A549 (cell line): ENCODE data around the gene OR51E1. TPM values are rescaled to one million over a fixed set of nuclear protein-coding genes. Genes with fewer than 3 reads are reported as not detected.

Source experiments
- ATAC-seq, 2 experiments: fragments of 200-7000 bp in 1 of 2; fragments of >200 bp in 1 of 2; cut with Nextera tagmentation in 1 of 2; cut with Tn5 transposase in 1 of 2; 3 replicates each; pipeline versions ENCODE4 v1.8.0 to v1.9.1; 2018 to 2020; ENCODE audit warnings: mild to moderate bottlenecking in 1 of 2, moderate library complexity in 1 of 2
- CTCF ChIA-PET: fragments of 300-600 bp; sonication (Branson Sonifier 250); formaldehyde crosslinking; extraction: SDS; loops from one replicate; lab custom pipeline; 2021; ENCODE audit warnings: antibody characterized with exemption, inconsistent platforms; lab: Yijun Ruan, JAX
- POLR2A ChIA-PET: fragments of 350-600 bp; formaldehyde crosslinking; extraction: SDS; loops from one replicate; lab custom pipeline; 2021; ENCODE audit warnings: antibody characterized with exemption, inconsistent platforms; lab: Yijun Ruan, JAX
- DNase-seq, 2 experiments: peaks; one replicate each; pipeline versions ENCODE4 v3.0.0 to v3.0.0-alpha.2; 2011 to 2016; ENCODE audit warnings: low read depth in 1 of 2, low spot score in 1 of 2
- FAIRE-seq: peaks from 2 replicates; lab custom pipeline; 2011; peaks lifted over from hg19 to GRCh38; lab: Jason Lieb, UNC
- H3K27ac ChIP-seq, 2 experiments: fragments of >200 bp; sonication (Bioruptor Twin); formaldehyde crosslinking; 3 replicates each; pipeline ENCODE4 v1.5.1; 2016 to 2017
- H3K4me1 ChIP-seq: fragments of >200 bp; sonication (Bioruptor Twin); formaldehyde crosslinking; 3 replicates; pipeline ENCODE4 v1.6.1; 2016
- H3K4me2 ChIP-seq: fragments of >200 bp; sonication (Bioruptor Twin); formaldehyde crosslinking; 3 replicates; pipeline ENCODE4 v1.6.1; 2016
- H3K4me3 ChIP-seq: fragments of >200 bp; sonication (Bioruptor Twin); formaldehyde crosslinking; 3 replicates; pipeline ENCODE4 v1.5.1; 2016
- H3K9me3 ChIP-seq: fragments of >200 bp; sonication (Bioruptor Twin); formaldehyde crosslinking; 3 replicates; pipeline ENCODE4 v1.6.1; 2016
- CEBPB ChIP-seq, 2 experiments: fragments of >200 bp in 1 of 2; sonication (Bioruptor Twin) in 1 of 2; formaldehyde crosslinking in 1 of 2; IDR thresholded peaks; 2 replicates each; pipeline ENCODE4 v1.6.1; 2012 to 2016
- CHD2 ChIP-seq: fragments of 150-350 bp; IDR thresholded peaks from 2 replicates; pipeline ENCODE4 v1.6.1; 2014; ENCODE audit warnings: low read length; ENCODE audit not compliant: partially characterized antibody
- CHD4 ChIP-seq: fragments of 200-600 bp; sonication (generic); IDR thresholded peaks from 2 replicates; pipeline ENCODE4 v1.6.1; 2016; ENCODE audit warnings: antibody characterized with exemption, mild to moderate bottlenecking, borderline replicate concordance
- EHMT2 ChIP-seq: fragments of 200-600 bp; sonication (generic); IDR thresholded peaks from 2 replicates; pipeline ENCODE4 v1.6.1; 2016; ENCODE audit warnings: antibody characterized with exemption, low read depth, mild to moderate bottlenecking, moderate library complexity
- FOSL2 ChIP-seq, 2 experiments: fragments of 450-650 bp in 1 of 2; fragments of >200 bp in 1 of 2; sonication (Bioruptor Twin) in 1 of 2; formaldehyde crosslinking; IDR thresholded peaks; 2 replicates each; pipeline versions ENCODE4 v1.5.0 to v1.6.1; 2016 to 2020; ENCODE audit warnings: mild to moderate bottlenecking in 1 of 2, moderate library complexity in 1 of 2
- HOXB13 ChIP-seq: fragments of 250-450 bp; sonication (Bioruptor Pico); IDR thresholded peaks from 2 replicates; pipeline ENCODE4 v1.5.0; 2020; ENCODE audit warnings: low read depth, mild to moderate bottlenecking, moderate library complexity
- RCOR1 ChIP-seq: fragments of 150-350 bp; IDR thresholded peaks from 2 replicates; pipeline ENCODE4 v1.6.1; 2014; ENCODE audit warnings: antibody characterized with exemption, low read length, low read depth
- SREBF2 ChIP-seq: fragments of 450-650 bp; IDR thresholded peaks from 2 replicates; pipeline ENCODE4 v1.6.1; 2014; ENCODE audit warnings: mild to moderate bottlenecking, moderate library complexity
- TP53 ChIP-seq: fragments of 250-450 bp; sonication (Bioruptor Pico); IDR thresholded peaks from 2 replicates; pipeline ENCODE4 v1.5.0; 2021; ENCODE audit warnings: mild to moderate bottlenecking, moderate library complexity
- ZC3H11A ChIP-seq: fragments of 450-650 bp; IDR thresholded peaks from 2 replicates; pipeline ENCODE4 v1.6.1; 2014; ENCODE audit warnings: antibody characterized with exemption, mild to moderate bottlenecking
- ZFP36 ChIP-seq: fragments of 450-650 bp; IDR thresholded peaks from 2 replicates; pipeline ENCODE4 v1.6.1; 2014; ENCODE audit warnings: borderline replicate concordance; ENCODE audit not compliant: partially characterized antibody
- ZNF302 ChIP-seq: fragments of 250-450 bp; sonication (Bioruptor Pico); IDR thresholded peaks from 2 replicates; pipeline ENCODE4 v1.9.0; 2021; ENCODE audit warnings: inconsistent platforms, mild to moderate bottlenecking, moderate library complexity
- WGBS: methylation state at CpG from one replicate; pipeline ENCODE4 v1.1.6; 2017; ENCODE audit errors: missing lambda C conversion rate; 5-methylcytosine and 5-hydroxymethylcytosine counted together
- polyA plus RNA-seq, 4 experiments: library from polyadenylated mRNA; depleted of rRNA in 3 of 4; stranded (reverse); fragments of >200 nt; fragmentation: RNase III in 1 of 4; extraction: RNeasy Plus Mini Kit Qiagen cat#74134 plus additional on column Dnase treatment in 1 of 4; gene quantifications; 2 replicates in 3 of 4; 3 replicates in 1 of 4; pipeline ENCODE4 v1.2.3, GENCODE V29; 2011 to 2017
- TF ChIP-seq, protein P1 (sequence below): fragments of 200-600 bp; sonication (generic); IDR thresholded peaks from 2 replicates; pipeline ENCODE4 v1.6.1; 2016; ENCODE audit warnings: antibody characterized with exemption, mild to moderate bottlenecking, moderate library complexity
- TF ChIP-seq, protein P2 (sequence below): fragments of 150-350 bp; IDR thresholded peaks from 2 replicates; pipeline ENCODE4 v1.6.1; 2014; ENCODE audit warnings: low read depth, mild to moderate bottlenecking, low read length
- TF ChIP-seq, protein P3 (sequence below): fragments of 250-450 bp; sonication (Bioruptor Pico); IDR thresholded peaks from 2 replicates; pipeline ENCODE4 v1.5.0; 2020; ENCODE audit warnings: low read depth, mild to moderate bottlenecking, moderate library complexity
- TF ChIP-seq, protein P4 (sequence below): fragments of 450-650 bp; IDR thresholded peaks from 2 replicates; pipeline ENCODE4 v1.6.1; 2014; ENCODE audit warnings: antibody characterized with exemption
- TF ChIP-seq, protein P5 (sequence below): IDR thresholded peaks from 2 replicates; pipeline ENCODE4 v1.6.1; 2012

OR51E1 gene
- polyA plus RNA-seq, 2 of the 4 experiments (the other 2 are of a cell fraction) = not detected

DNA sequence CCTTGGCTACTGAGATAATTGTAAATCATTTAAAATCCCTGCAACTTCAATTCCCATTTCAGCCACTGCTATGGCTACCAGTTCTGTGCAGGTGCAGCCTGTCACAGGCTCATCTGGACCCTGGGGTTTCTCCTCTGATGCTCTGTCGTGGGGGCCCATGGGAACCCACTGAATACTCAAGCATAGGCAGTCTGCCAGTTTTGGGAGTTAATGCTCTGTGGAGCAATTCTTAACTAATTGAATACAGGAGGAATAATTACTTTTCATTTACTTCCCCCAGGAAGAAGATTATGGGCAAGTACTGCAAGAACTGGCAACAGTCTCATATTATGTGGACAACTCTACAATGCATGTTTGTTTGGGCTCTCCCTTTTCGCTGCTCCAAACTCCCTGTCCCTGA is 28.0 kb downstream of the OR51E1 start:
- ChIA-PET POLR2A (no interaction called here), CTCF (no interaction called here)
- ATAC-seq (no peak), FAIRE-seq (no peak), DNase-seq (no peak)
- Histone ChIP-seq H3K4me1 (no peaks in the 10 kb centered on the region; the same call in 2 of the 3 replicates), H3K4me3 (no peak overlapping the region), H3K4me2 (no peak overlapping the region), H3K9me3 (no peaks in the 10 kb centered on the region), H3K27ac (no peak overlapping the region)
- TF ChIP-seq RCOR1 (no peak), CEBPB (IDR thresholded peaks at IDR 0.05) (no peak), FOSL2 (IDR thresholded peaks at IDR 0.05) (no peak), FOSL2 (CRISPR knock-in tag; IDR thresholded peaks at IDR 0.05) (no peak), HOXB13 (no peak), CHD2 (no peak), EHMT2 (no peak), ZFP36 (no peak), ZNF302 (no peak), CHD4 (no peak), ZC3H11A (no peak), TP53 (no peak)
- TF ChIP-seq, protein P1, sequence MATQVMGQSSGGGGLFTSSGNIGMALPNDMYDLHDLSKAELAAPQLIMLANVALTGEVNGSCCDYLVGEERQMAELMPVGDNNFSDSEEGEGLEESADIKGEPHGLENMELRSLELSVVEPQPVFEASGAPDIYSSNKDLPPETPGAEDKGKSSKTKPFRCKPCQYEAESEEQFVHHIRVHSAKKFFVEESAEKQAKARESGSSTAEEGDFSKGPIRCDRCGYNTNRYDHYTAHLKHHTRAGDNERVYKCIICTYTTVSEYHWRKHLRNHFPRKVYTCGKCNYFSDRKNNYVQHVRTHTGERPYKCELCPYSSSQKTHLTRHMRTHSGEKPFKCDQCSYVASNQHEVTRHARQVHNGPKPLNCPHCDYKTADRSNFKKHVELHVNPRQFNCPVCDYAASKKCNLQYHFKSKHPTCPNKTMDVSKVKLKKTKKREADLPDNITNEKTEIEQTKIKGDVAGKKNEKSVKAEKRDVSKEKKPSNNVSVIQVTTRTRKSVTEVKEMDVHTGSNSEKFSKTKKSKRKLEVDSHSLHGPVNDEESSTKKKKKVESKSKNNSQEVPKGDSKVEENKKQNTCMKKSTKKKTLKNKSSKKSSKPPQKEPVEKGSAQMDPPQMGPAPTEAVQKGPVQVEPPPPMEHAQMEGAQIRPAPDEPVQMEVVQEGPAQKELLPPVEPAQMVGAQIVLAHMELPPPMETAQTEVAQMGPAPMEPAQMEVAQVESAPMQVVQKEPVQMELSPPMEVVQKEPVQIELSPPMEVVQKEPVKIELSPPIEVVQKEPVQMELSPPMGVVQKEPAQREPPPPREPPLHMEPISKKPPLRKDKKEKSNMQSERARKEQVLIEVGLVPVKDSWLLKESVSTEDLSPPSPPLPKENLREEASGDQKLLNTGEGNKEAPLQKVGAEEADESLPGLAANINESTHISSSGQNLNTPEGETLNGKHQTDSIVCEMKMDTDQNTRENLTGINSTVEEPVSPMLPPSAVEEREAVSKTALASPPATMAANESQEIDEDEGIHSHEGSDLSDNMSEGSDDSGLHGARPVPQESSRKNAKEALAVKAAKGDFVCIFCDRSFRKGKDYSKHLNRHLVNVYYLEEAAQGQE = no peak
- TF ChIP-seq, protein P2, sequence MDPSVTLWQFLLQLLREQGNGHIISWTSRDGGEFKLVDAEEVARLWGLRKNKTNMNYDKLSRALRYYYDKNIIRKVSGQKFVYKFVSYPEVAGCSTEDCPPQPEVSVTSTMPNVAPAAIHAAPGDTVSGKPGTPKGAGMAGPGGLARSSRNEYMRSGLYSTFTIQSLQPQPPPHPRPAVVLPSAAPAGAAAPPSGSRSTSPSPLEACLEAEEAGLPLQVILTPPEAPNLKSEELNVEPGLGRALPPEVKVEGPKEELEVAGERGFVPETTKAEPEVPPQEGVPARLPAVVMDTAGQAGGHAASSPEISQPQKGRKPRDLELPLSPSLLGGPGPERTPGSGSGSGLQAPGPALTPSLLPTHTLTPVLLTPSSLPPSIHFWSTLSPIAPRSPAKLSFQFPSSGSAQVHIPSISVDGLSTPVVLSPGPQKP = no peak
- TF ChIP-seq, protein P3, sequence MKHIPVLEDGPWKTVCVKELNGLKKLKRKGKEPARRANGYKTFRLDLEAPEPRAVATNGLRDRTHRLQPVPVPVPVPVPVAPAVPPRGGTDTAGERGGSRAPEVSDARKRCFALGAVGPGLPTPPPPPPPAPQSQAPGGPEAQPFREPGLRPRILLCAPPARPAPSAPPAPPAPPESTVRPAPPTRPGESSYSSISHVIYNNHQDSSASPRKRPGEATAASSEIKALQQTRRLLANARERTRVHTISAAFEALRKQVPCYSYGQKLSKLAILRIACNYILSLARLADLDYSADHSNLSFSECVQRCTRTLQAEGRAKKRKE (CRISPR knock-in tag) = no peak
- TF ChIP-seq, protein P4, sequence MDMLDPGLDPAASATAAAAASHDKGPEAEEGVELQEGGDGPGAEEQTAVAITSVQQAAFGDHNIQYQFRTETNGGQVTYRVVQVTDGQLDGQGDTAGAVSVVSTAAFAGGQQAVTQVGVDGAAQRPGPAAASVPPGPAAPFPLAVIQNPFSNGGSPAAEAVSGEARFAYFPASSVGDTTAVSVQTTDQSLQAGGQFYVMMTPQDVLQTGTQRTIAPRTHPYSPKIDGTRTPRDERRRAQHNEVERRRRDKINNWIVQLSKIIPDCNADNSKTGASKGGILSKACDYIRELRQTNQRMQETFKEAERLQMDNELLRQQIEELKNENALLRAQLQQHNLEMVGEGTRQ = no peak
- WGBS = 8% methylated on average over 2 of the region's 2 CpGs

DNA sequence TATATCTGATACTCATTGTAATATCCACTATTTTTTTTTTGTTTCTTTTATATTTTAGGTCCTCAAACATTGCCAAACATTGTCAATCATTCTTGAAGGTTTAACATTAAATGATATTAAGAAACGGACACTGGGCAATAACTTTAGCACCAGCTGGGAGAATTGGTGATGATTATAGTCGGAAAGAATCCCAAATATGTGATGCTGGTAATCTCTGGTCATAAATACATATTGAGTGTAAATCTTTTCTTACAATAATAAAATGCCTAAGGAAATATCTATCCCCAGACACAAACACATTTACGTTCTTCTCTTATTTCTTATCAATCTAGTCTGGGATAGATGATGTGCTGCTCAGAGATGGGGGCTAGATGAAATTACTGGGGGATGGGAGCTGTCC is 28.7 kb downstream of the OR51E1 start:
- ChIA-PET CTCF (no interaction called here), POLR2A (interaction anchor here (0.7 kb wide), 1 partner anchor 343 kb away, joined by 3 read pairs; a partner anchor contains a TSS)
- Histone ChIP-seq H3K4me2 (no peak overlapping the region), H3K27ac (no peak overlapping the region), H3K9me3 (no peaks in the 10 kb centered on the region), H3K4me1 (no peaks in the 10 kb centered on the region; the same call in 2 of the 3 replicates), H3K4me3 (no peak overlapping the region)
- TF ChIP-seq, protein P5, sequence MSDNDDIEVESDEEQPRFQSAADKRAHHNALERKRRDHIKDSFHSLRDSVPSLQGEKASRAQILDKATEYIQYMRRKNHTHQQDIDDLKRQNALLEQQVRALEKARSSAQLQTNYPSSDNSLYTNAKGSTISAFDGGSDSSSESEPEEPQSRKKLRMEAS = no peak
- no peak for TF ChIP-seq SREBF2
- 8% methylated on average over 3 of the region's 3 CpGs for WGBS
- FAIRE-seq (no peak), DNase-seq (no peak), ATAC-seq (no peak)
